CD4-positive, alpha-beta T cell (primary cell): ENCODE measurements around the gene NCK2. TPM values are rescaled to one million over a fixed set of nuclear protein-coding genes. Genes with fewer than 3 reads are reported as not detected.
A peak's percentile ranks its signal among the peaks of the same experiment; 100 is the strongest.

ENCODE experiments used
- ATAC-seq: fragments of 200-7000 bp; cut with Tn5 transposase; one replicate; pipeline ENCODE4 v1.10.0; 2022; ENCODE audit warnings: mild to moderate bottlenecking; ENCODE audit not compliant: poor library complexity
- CTCF ChIA-PET: fragments of 350-600 bp; sonication (Branson Sonifier 250); formaldehyde crosslinking; loops from one replicate; lab custom pipeline; 2021; ENCODE audit warnings: antibody characterized with exemption, inconsistent platforms; lab: Charles Lee
- POLR2A ChIA-PET: fragments of 350-600 bp; sonication (Branson Sonifier 250); formaldehyde crosslinking; loops from one replicate; lab custom pipeline; 2021; ENCODE audit warnings: antibody characterized with exemption, inconsistent platforms; lab: Charles Lee
- DNase-seq, 14 experiments: peaks; one replicate each; pipeline ENCODE4 v3.0.0-alpha.2; 2013 to 2020; ENCODE audit warnings: mixed read lengths in 2 of 14
- H3K27ac ChIP-seq, 2 donors: one replicate each; pipeline versions ENCODE4 v1.5.1 to v1.7.0; 2013; ENCODE audit warnings: low read length in 2 of 2, low read depth in 1 of 2, mild to moderate bottlenecking in 1 of 2
- H3K27me3 ChIP-seq, 2 experiments: 1 replicate in 1 of 2; 2 replicates in 1 of 2; pipeline versions ENCODE4 v1.6.1 to v1.7.0; 2013; ENCODE audit warnings: low read length in 2 of 2, control low read depth in 1 of 2, mild to moderate bottlenecking in 1 of 2, moderate library complexity in 1 of 2; ENCODE audit not compliant: insufficient read depth in 2 of 2, control insufficient read depth in 1 of 2
- H3K36me3 ChIP-seq: one replicate; pipeline ENCODE4 v1.6.1; 2013; ENCODE audit warnings: low read length, control low read depth; ENCODE audit not compliant: insufficient read depth
- H3K4me1 ChIP-seq: one replicate; pipeline ENCODE4 v1.6.1; 2013; ENCODE audit warnings: low read length, control low read depth; ENCODE audit not compliant: insufficient read depth
- H3K4me3 ChIP-seq: one replicate; pipeline ENCODE4 v1.5.1; 2013; ENCODE audit warnings: mild to moderate bottlenecking, low read length, moderate library complexity
- H3K9me3 ChIP-seq, 2 experiments: 1 replicate in 1 of 2; 2 replicates in 1 of 2; pipeline versions ENCODE4 v1.6.1 to v1.7.0; 2013; ENCODE audit warnings: low read length in 2 of 2, mild to moderate bottlenecking in 2 of 2, control low read depth in 1 of 2, moderate library complexity in 1 of 2; ENCODE audit not compliant: control insufficient read depth in 1 of 2, insufficient read depth in 1 of 2
- H3K27ac Mint-ChIP-seq: one replicate; pipeline ENCODE4 v1.8.0; 2020; ENCODE audit warnings: mixed read lengths
- H3K27me3 Mint-ChIP-seq: one replicate; pipeline ENCODE4 v1.8.0; 2021; ENCODE audit warnings: mixed read lengths
- H3K36me3 Mint-ChIP-seq: one replicate; pipeline ENCODE4 v1.8.0; 2021; ENCODE audit warnings: low read depth, mixed read lengths
- H3K4me1 Mint-ChIP-seq: one replicate; pipeline ENCODE4 v1.8.0; 2021; ENCODE audit warnings: low read depth, mixed read lengths
- H3K4me3 Mint-ChIP-seq: one replicate; pipeline ENCODE4 v1.8.0; 2020; ENCODE audit warnings: mild to moderate bottlenecking, mixed read lengths
- H3K9me3 Mint-ChIP-seq: one replicate; pipeline ENCODE4 v1.8.0; 2020; ENCODE audit warnings: mixed read lengths
- CTCF ChIP-seq: fragments of 200-600 bp; IDR thresholded peaks from one replicate; pipeline ENCODE4 v1.8.0; 2022; ENCODE audit warnings: antibody characterized with exemption, mild to moderate bottlenecking
- intact Hi-C, 2 experiments: fragments of 100-400 bp; cut with DNase I in 1 of 2; cut with micrococcal nuclease in 1 of 2; formaldehyde crosslinking; loops; one replicate each; pipeline versions ENCODE4 v1.15.1 to v1.9.0; 2023 to 2025; cut with DNase I, micrococcal nuclease
- total RNA-seq, 174 experiments: library from RNA in 2 of 174; stranded (reverse) in 2 of 174; gene quantifications; one replicate each; pipeline ENCODE4 v1.2.3 and lab custom pipeline; 2021 to 2026

NCK2 gene
- total RNA-seq, 2 experiments from 2014 or later = 92.1 to 92.3 TPM

- H3K4me1 Mint-ChIP-seq = peaks cover 81% of the 10 kb centered on the region
- intact Hi-C loops = no loop called here
- no peak overlapping the region for H3K4me3 ChIP-seq
- H3K36me3 ChIP-seq = peaks cover 61% of the 10 kb centered on the region
- POLR2A ChIA-PET = interaction anchor here (0.6 to 2.4 kb wide), 8 partner anchors 13 to 59 kb away, joined by 3 to 9 read pairs (median 4); no protein-coding TSS in a partner anchor
- no peaks in the 10 kb centered on the region for H3K27me3 Mint-ChIP-seq
- CTCF ChIA-PET = interaction anchor here (0.9 to 1.3 kb wide), 3 partner anchors 13 to 39 kb away, joined by 3 to 5 read pairs (median 3); no protein-coding TSS in a partner anchor
- H3K9me3 ChIP-seq = no peaks in the 10 kb centered on the region
- peaks cover 64% of the 10 kb centered on the region for H3K4me1 ChIP-seq
- no peak for TF ChIP-seq CTCF
- peak overlapping the region; percentile 32 for H3K4me3 Mint-ChIP-seq
- H3K27ac ChIP-seq = peak overlapping the region; percentile 1 to 56
- ATAC-seq (no peak), DNase-seq (no peak)
- H3K27me3 ChIP-seq = no peaks in the 10 kb centered on the region
- peaks cover 95% of the 10 kb centered on the region for H3K36me3 Mint-ChIP-seq
- peaks cover 5% of the 10 kb centered on the region for H3K9me3 Mint-ChIP-seq
- H3K27ac Mint-ChIP-seq = peak overlapping the region; percentile 81
These were observed 76.9 kb downstream of the NCK2 start for GRCh38 chr2:105821428-105822125.

- DNase-seq (peak in 5 of 14 experiments; percentile 13 to 65 (median 55)), ATAC-seq (peak; percentile 73)
- peaks cover 0 to 4% of the 10 kb centered on the region in 2 experiments for H3K9me3 ChIP-seq
- TF ChIP-seq CTCF = no peak
- Mint-ChIP-seq H3K4me1 (peaks cover 77% of the 10 kb centered on the region), H3K27ac (peak overlapping the region; percentile 81), H3K4me3 (peak overlapping the region; percentile 32), H3K27me3 (no peaks in the 10 kb centered on the region), H3K9me3 (peaks cover 6% of the 10 kb centered on the region), H3K36me3 (peaks cover 94% of the 10 kb centered on the region)
- CTCF ChIA-PET = interaction anchor here (0.9 to 1.3 kb wide), 3 partner anchors 13 to 40 kb away, joined by 3 to 5 read pairs (median 3); no protein-coding TSS in a partner anchor
- H3K27ac ChIP-seq = peak overlapping the region; percentile 1 to 56
- H3K36me3 ChIP-seq = peaks cover 56% of the 10 kb centered on the region
- POLR2A ChIA-PET = interaction anchor here (0.6 to 2.4 kb wide), 10 partner anchors 10 to 156 kb away, joined by 3 to 9 read pairs (median 4); no protein-coding TSS in a partner anchor
- intact Hi-C loops = no loop called here
- H3K4me3 ChIP-seq = no peak overlapping the region
- peaks cover 60% of the 10 kb centered on the region for H3K4me1 ChIP-seq
- H3K27me3 ChIP-seq = no peaks in the 10 kb centered on the region
These were observed 77.5 kb downstream of the NCK2 start for GRCh38 chr2:105822186-105822585.

GRCh38 chr2:105824446-105824845, 79.7 kb downstream of the NCK2 start:
- Mint-ChIP-seq H3K36me3 (peaks cover 95% of the 10 kb centered on the region), H3K27ac (peak overlapping the region; percentile 81), H3K4me1 (peaks cover 86% of the 10 kb centered on the region), H3K4me3 (peak overlapping the region; percentile 23), H3K27me3 (no peaks in the 10 kb centered on the region), H3K9me3 (peaks cover 10% of the 10 kb centered on the region)
- DNase-seq (no peak), ATAC-seq (no peak)
- intact Hi-C loops = no loop called here
- CTCF ChIA-PET = no interaction called here
- no peak for TF ChIP-seq CTCF
- Histone ChIP-seq H3K36me3 (peaks cover 51% of the 10 kb centered on the region), H3K9me3 (peaks cover 0 to 6% of the 10 kb centered on the region in 2 experiments), H3K4me1 (peaks cover 66% of the 10 kb centered on the region), H3K27ac (no peak overlapping the region), H3K4me3 (no peak overlapping the region), H3K27me3 (no peaks in the 10 kb centered on the region)
- POLR2A ChIA-PET = no interaction called here
